ENCODE data around the gene AMFR. TPM values are rescaled to one million over a fixed set of nuclear protein-coding genes. Genes with fewer than 3 reads are reported as not detected.

Gene AMFR
- total RNA-seq, 1 experiment from 2014 or later, result 122 TPM

- no peak for DNase-seq (ENCODE audit: low read depth, low spot score)
- in situ Hi-C loops (cut with HindIII; ENCODE audit: low pct_unique_long_range_greater_than_20kb, low sequenced_read_pairs), result no loop called here
These were observed 53.7 kb downstream of the AMFR start for GRCh38 chr16:56371660-56371937.

GRCh38 chr16:56370875-56371659 lies 54.3 kb downstream of the AMFR start:
- DNase-seq (ENCODE audit: low read depth, low spot score), result no peak
- in situ Hi-C loops (cut with HindIII; ENCODE audit: low pct_unique_long_range_greater_than_20kb, low sequenced_read_pairs), result no loop called here

- no peak for DNase-seq (ENCODE audit: low read depth, low spot score)
- in situ Hi-C loops (cut with HindIII; ENCODE audit: low pct_unique_long_range_greater_than_20kb, low sequenced_read_pairs), result no loop called here
These were observed 55.0 kb downstream of the AMFR start for GRCh38 chr16:56370185-56370874.

- no peak for DNase-seq (ENCODE audit: low read depth, low spot score)
- in situ Hi-C loops (cut with HindIII; ENCODE audit: low pct_unique_long_range_greater_than_20kb, low sequenced_read_pairs), result no loop called here
These were observed 56.1 kb downstream of the AMFR start for GRCh38 chr16:56369202-56369601.

GRCh38 chr16:56368545-56368944 lies 56.8 kb downstream of the AMFR start:
- DNase-seq (ENCODE audit: low read depth, low spot score), result no peak
- in situ Hi-C loops (cut with HindIII; ENCODE audit: low pct_unique_long_range_greater_than_20kb, low sequenced_read_pairs), result no loop called here

- in situ Hi-C loops (cut with HindIII; ENCODE audit: low pct_unique_long_range_greater_than_20kb, low sequenced_read_pairs), result no loop called here
- no peak for DNase-seq (ENCODE audit: low read depth, low spot score)
These were observed 57.6 kb downstream of the AMFR start for GRCh38 chr16:56367764-56368163.

GRCh38 chr16:56366945-56367344 lies 58.4 kb downstream of the AMFR start:
- DNase-seq (ENCODE audit: low read depth, low spot score), result no peak
- in situ Hi-C loops (cut with HindIII; ENCODE audit: low pct_unique_long_range_greater_than_20kb, low sequenced_read_pairs), result no loop called here

GRCh38 chr16:56365552-56365951 lies 59.8 kb downstream of the AMFR start:
- in situ Hi-C loops (cut with HindIII; ENCODE audit: low pct_unique_long_range_greater_than_20kb, low sequenced_read_pairs), result no loop called here
- no peak for DNase-seq (ENCODE audit: low read depth, low spot score)

GRCh38 chr16:56364865-56365264 lies 60.5 kb downstream of the AMFR start:
- in situ Hi-C loops (cut with HindIII; ENCODE audit: low pct_unique_long_range_greater_than_20kb, low sequenced_read_pairs), result no loop called here
- no peak for DNase-seq (ENCODE audit: low read depth, low spot score)

- in situ Hi-C loops (cut with HindIII; ENCODE audit: low pct_unique_long_range_greater_than_20kb, low sequenced_read_pairs), result no loop called here
- DNase-seq (ENCODE audit: low read depth, low spot score), result no peak
These were observed 61.4 kb downstream of the AMFR start for GRCh38 chr16:56363781-56364565.

- no peak for DNase-seq (ENCODE audit: low read depth, low spot score)
- in situ Hi-C loops (cut with HindIII; ENCODE audit: low pct_unique_long_range_greater_than_20kb, low sequenced_read_pairs), result no loop called here
These were observed 62.1 kb downstream of the AMFR start for GRCh38 chr16:56363181-56363716.

GRCh38 chr16:56362706-56363105 lies 62.6 kb downstream of the AMFR start:
- in situ Hi-C loops (cut with HindIII; ENCODE audit: low pct_unique_long_range_greater_than_20kb, low sequenced_read_pairs), result no loop called here

GRCh38 chr16:56362057-56362655 lies 63.2 kb downstream of the AMFR start:
- in situ Hi-C loops (cut with HindIII; ENCODE audit: low pct_unique_long_range_greater_than_20kb, low sequenced_read_pairs), result no loop called here

More at GRCh38 chr16:56362706-56363105, 62.6 kb downstream of the AMFR start:
- DNase-seq (ENCODE audit: low read depth, low spot score), result no peak

GRCh38 chr16:56360117-56361008 lies 65.0 kb downstream of the AMFR start:
- DNase-seq (ENCODE audit: low read depth, low spot score), result no peak
- in situ Hi-C loops (cut with HindIII; ENCODE audit: low pct_unique_long_range_greater_than_20kb, low sequenced_read_pairs), result no loop called here

More at GRCh38 chr16:56362057-56362655, 63.2 kb downstream of the AMFR start:
- no peak for DNase-seq (ENCODE audit: low read depth, low spot score)

- in situ Hi-C loops (cut with HindIII; ENCODE audit: low pct_unique_long_range_greater_than_20kb, low sequenced_read_pairs), result no loop called here
- no peak for DNase-seq (ENCODE audit: low read depth, low spot score)
These were observed 67.5 kb downstream of the AMFR start for GRCh38 chr16:56357765-56358322.

GRCh38 chr16:56357241-56357764 lies 68.0 kb downstream of the AMFR start:
- DNase-seq (ENCODE audit: low read depth, low spot score), result no peak
- in situ Hi-C loops (cut with HindIII; ENCODE audit: low pct_unique_long_range_greater_than_20kb, low sequenced_read_pairs), result no loop called here
